ENCODE results near the gene AKNA. TPM values are rescaled to one million over a fixed set of nuclear protein-coding genes. Genes with fewer than 3 reads are reported as not detected.

Gene AKNA
- total RNA-seq, 3 donors from 2014 or later (not counting 1 experiment from before 2014, with no cell fraction given), result 577 to 743 (median 676) TPM

DNA sequence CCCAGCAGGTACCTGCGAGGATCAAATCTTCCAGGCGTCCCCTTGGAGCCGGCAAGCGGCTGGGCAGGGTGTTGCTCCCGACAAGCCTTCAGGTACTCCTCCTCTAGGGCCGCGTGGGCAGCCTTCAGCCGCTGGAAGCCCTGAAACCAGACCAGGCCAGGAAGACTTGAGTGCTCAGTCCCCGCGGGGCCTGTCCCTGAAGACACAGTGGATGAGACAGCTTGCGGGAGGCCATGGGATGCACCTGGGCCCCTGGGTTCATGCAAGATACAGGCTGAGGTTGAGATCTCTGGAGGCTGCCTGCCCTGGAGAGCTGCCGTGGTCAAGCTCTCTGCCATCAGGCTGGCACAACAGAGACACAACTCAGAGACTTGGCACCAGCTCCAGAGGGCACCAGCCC is 25.4 kb downstream of the AKNA start:
- Histone ChIP-seq H3K4me3 (ENCODE audit: low read length) (no peak overlapping the region), H3K9me3 (ENCODE audit: control insufficient read depth, insufficient read depth, low read length) (no peaks in the 10 kb centered on the region), H3K4me1 (ENCODE audit: control insufficient read depth, insufficient read depth, low read length) (peaks cover 73% of the 10 kb centered on the region), H3K27me3 (ENCODE audit: control insufficient read depth, insufficient read depth, low read length) (no peaks in the 10 kb centered on the region), H3K27ac (ENCODE audit: low read length) (peak overlapping the region; percentile 100), H3K36me3 (ENCODE audit: control insufficient read depth, insufficient read depth, low read length) (peaks cover 93% of the 10 kb centered on the region)
- no peaks in the 10 kb centered on the region for H3K27me3 Mint-ChIP-seq (ENCODE audit: low read depth in 2 of 2)
- TF ChIP-seq, protein P1, sequence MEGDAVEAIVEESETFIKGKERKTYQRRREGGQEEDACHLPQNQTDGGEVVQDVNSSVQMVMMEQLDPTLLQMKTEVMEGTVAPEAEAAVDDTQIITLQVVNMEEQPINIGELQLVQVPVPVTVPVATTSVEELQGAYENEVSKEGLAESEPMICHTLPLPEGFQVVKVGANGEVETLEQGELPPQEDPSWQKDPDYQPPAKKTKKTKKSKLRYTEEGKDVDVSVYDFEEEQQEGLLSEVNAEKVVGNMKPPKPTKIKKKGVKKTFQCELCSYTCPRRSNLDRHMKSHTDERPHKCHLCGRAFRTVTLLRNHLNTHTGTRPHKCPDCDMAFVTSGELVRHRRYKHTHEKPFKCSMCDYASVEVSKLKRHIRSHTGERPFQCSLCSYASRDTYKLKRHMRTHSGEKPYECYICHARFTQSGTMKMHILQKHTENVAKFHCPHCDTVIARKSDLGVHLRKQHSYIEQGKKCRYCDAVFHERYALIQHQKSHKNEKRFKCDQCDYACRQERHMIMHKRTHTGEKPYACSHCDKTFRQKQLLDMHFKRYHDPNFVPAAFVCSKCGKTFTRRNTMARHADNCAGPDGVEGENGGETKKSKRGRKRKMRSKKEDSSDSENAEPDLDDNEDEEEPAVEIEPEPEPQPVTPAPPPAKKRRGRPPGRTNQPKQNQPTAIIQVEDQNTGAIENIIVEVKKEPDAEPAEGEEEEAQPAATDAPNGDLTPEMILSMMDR (IDR thresholded peaks at IDR 0.05), result no peak
- H3K4me3 Mint-ChIP-seq, result no peak overlapping the region
- H3K4me1 Mint-ChIP-seq, result peaks cover 63 to 70% of the 10 kb centered on the region in 2 donors
- H3K27ac Mint-ChIP-seq, result peak overlapping the region; percentile 79 to 82
- ATAC-seq (no peak), DNase-seq (no peak)
- peaks cover 40% of the 10 kb centered on the region for H3K36me3 Mint-ChIP-seq
- WGBS (ENCODE audit: insufficient coverage), result 84% methylated on average over 12 of the region's 12 CpGs
- intact Hi-C loops (cut with micrococcal nuclease), result loop anchor here (5.0 kb wide), 1 partner anchor 35 kb away; no protein-coding TSS in a partner anchor
- H3K9me3 Mint-ChIP-seq, result no peaks in the 10 kb centered on the region

DNA sequence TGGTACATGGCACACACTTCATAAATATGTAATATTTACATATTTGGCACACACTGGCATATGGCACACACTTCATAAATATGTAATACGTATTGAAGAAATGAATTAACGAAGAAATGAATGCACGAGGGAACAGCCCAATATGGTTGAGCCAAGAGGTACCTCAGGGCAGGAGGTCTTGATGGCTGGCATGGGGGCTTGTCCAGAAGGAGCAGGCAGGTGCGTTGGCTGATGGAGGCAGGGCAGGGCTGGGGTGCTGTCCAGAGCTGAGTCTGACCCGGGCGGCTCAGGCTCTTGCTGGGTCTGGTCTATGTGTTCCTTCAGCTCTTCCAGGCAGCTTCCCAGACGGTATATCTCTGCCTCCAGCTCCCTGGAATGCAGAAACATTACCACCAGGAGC is 26.2 kb downstream of the AKNA start:
- 97% methylated on average over 7 of the region's 7 CpGs for WGBS (ENCODE audit: insufficient coverage)
- no peak overlapping the region for H3K4me3 Mint-ChIP-seq
- TF ChIP-seq, protein P1 (IDR thresholded peaks at IDR 0.05), result no peak
- Histone ChIP-seq H3K4me1 (ENCODE audit: control insufficient read depth, insufficient read depth, low read length) (peaks cover 67% of the 10 kb centered on the region), H3K27ac (ENCODE audit: low read length) (peak overlapping the region; percentile 50), H3K9me3 (ENCODE audit: control insufficient read depth, insufficient read depth, low read length) (no peaks in the 10 kb centered on the region), H3K4me3 (ENCODE audit: low read length) (no peak overlapping the region), H3K27me3 (ENCODE audit: control insufficient read depth, insufficient read depth, low read length) (no peaks in the 10 kb centered on the region), H3K36me3 (ENCODE audit: control insufficient read depth, insufficient read depth, low read length) (peaks cover 93% of the 10 kb centered on the region)
- H3K27ac Mint-ChIP-seq, result peak overlapping the region; percentile 79 to 82
- no peaks in the 10 kb centered on the region for H3K27me3 Mint-ChIP-seq (ENCODE audit: low read depth in 2 of 2)
- peaks cover 60 to 67% of the 10 kb centered on the region in 2 donors for H3K4me1 Mint-ChIP-seq
- intact Hi-C loops (cut with micrococcal nuclease), result loop anchor here (5.0 kb wide), 1 partner anchor 36 kb away; no protein-coding TSS in a partner anchor
- ATAC-seq (no peak), DNase-seq (no peak)
- H3K9me3 Mint-ChIP-seq, result no peaks in the 10 kb centered on the region
- H3K36me3 Mint-ChIP-seq, result peaks cover 40% of the 10 kb centered on the region

DNA sequence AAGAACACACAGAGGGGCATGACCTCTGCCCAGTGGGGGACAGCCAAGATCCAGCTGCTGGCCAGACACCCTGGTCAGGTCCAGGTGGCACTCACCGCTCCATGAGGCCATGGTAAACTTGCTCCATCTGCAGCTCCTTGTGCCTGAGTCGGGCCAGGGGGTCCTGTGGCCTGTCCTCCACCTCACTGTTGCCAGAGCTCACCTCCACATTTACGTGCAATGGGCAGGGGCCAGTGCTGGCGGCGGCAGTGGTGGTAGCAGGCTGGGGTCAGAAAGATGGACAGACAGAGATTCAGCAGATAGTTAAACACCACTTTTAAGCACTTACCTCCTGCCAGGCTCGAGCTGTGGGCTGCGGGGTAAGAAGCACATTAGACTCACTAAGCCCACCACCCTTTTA is 28.0 kb downstream of the AKNA start:
- intact Hi-C loops (cut with micrococcal nuclease), result loop anchor here (5.0 kb wide), 1 partner anchor 38 kb away; no protein-coding TSS in a partner anchor
- Mint-ChIP-seq H3K27me3 (ENCODE audit: low read depth in 2 of 2) (no peaks in the 10 kb centered on the region), H3K4me1 (peaks cover 53 to 63% of the 10 kb centered on the region in 2 donors), H3K4me3 (no peak overlapping the region), H3K9me3 (no peaks in the 10 kb centered on the region), H3K36me3 (peaks cover 40% of the 10 kb centered on the region), H3K27ac (peak overlapping the region; percentile 79 to 82)
- ATAC-seq (no peak), DNase-seq (no peak)
- TF ChIP-seq, protein P1 (IDR thresholded peaks at IDR 0.05), result no peak
- H3K4me1 ChIP-seq (ENCODE audit: control insufficient read depth, insufficient read depth, low read length), result peaks cover 56% of the 10 kb centered on the region
- H3K36me3 ChIP-seq (ENCODE audit: control insufficient read depth, insufficient read depth, low read length), result peaks cover 97% of the 10 kb centered on the region
- H3K4me3 ChIP-seq (ENCODE audit: low read length), result no peak overlapping the region
- H3K9me3 ChIP-seq (ENCODE audit: control insufficient read depth, insufficient read depth, low read length), result no peaks in the 10 kb centered on the region
- H3K27me3 ChIP-seq (ENCODE audit: control insufficient read depth, insufficient read depth, low read length), result no peaks in the 10 kb centered on the region
- 98% methylated on average over 5 of the region's 7 CpGs for WGBS (ENCODE audit: insufficient coverage)
- H3K27ac ChIP-seq (ENCODE audit: low read length), result no peak overlapping the region

- no peak overlapping the region for H3K4me3 ChIP-seq (ENCODE audit: low read length)
- no peak overlapping the region for H3K27ac ChIP-seq (ENCODE audit: low read length)
- H3K27me3 ChIP-seq (ENCODE audit: control insufficient read depth, insufficient read depth, low read length), result no peaks in the 10 kb centered on the region
- 95% methylated on average over 9 of the region's 9 CpGs for WGBS (ENCODE audit: insufficient coverage)
- intact Hi-C loops (cut with micrococcal nuclease), result no loop called here
- Mint-ChIP-seq H3K4me1 (peaks cover 35 to 44% of the 10 kb centered on the region in 2 donors), H3K27me3 (ENCODE audit: low read depth in 2 of 2) (no peaks in the 10 kb centered on the region), H3K27ac (peak overlapping the region; percentile 79 to 82), H3K36me3 (peaks cover 23% of the 10 kb centered on the region), H3K9me3 (no peaks in the 10 kb centered on the region), H3K4me3 (no peak overlapping the region)
- H3K9me3 ChIP-seq (ENCODE audit: control insufficient read depth, insufficient read depth, low read length), result no peaks in the 10 kb centered on the region
- DNase-seq (no peak), ATAC-seq (no peak)
- TF ChIP-seq, protein P1 (IDR thresholded peaks at IDR 0.05), result no peak
- peaks cover 89% of the 10 kb centered on the region for H3K36me3 ChIP-seq (ENCODE audit: control insufficient read depth, insufficient read depth, low read length)
- peaks cover 37% of the 10 kb centered on the region for H3K4me1 ChIP-seq (ENCODE audit: control insufficient read depth, insufficient read depth, low read length)
Measured at GRCh38 chr9:114357911-114358328, 29.9 kb downstream of the AKNA start.

Data from natural killer cell (primary cell).